ENCODE results near the gene THBS2.

- TF ChIP-seq CTCF (IDR thresholded peaks at IDR 0.05) (no peak), POLR2A (IDR thresholded peaks at IDR 0.05) (no peak)
Observed at GRCh38 chr6:169188475-169188874, 65.2 kb downstream of the THBS2 start.

All from ovary (tissue), 3 donors.